HEK293T (cell line): ENCODE results near the gene SYNM.

Source experiments
- BHLHE40 ChIP-seq: fragments of 450-650 bp; IDR thresholded peaks from 2 replicates; pipeline ENCODE4 v1.6.1; 2016; ENCODE audit warnings: mild to moderate bottlenecking, moderate library complexity, borderline replicate concordance
- CTBP1 ChIP-seq: fragments of 450-650 bp; IDR thresholded peaks from 2 replicates; pipeline ENCODE4 v1.6.1; 2016; ENCODE audit warnings: borderline replicate concordance
- FOXM1 ChIP-seq: fragments of 450-650 bp; IDR thresholded peaks from 2 replicates; pipeline ENCODE4 v1.6.1; 2017; ENCODE audit warnings: mild to moderate bottlenecking, borderline replicate concordance
- HDGF ChIP-seq: fragments of 450-650 bp; IDR thresholded peaks from 2 replicates; pipeline ENCODE4 v1.6.1; 2017; ENCODE audit warnings: antibody characterized with exemption, borderline replicate concordance
- NFRKB ChIP-seq: fragments of 450-650 bp; IDR thresholded peaks from 2 replicates; pipeline ENCODE4 v1.6.1; 2016; ENCODE audit warnings: mild to moderate bottlenecking, moderate library complexity
- SP1 ChIP-seq: fragments of 450-650 bp; IDR thresholded peaks from 2 replicates; pipeline ENCODE4 v1.6.1; 2017
- SUZ12 ChIP-seq: fragments of 450-650 bp; IDR thresholded peaks from 2 replicates; pipeline ENCODE4 v1.6.1; 2016; ENCODE audit warnings: mild to moderate bottlenecking
- TARDBP ChIP-seq: fragments of 450-650 bp; IDR thresholded peaks from 2 replicates; pipeline ENCODE4 v1.6.1; 2016
- ZNF384 ChIP-seq: fragments of 450-650 bp; IDR thresholded peaks from 2 replicates; pipeline ENCODE4 v1.6.1; 2016

DNA sequence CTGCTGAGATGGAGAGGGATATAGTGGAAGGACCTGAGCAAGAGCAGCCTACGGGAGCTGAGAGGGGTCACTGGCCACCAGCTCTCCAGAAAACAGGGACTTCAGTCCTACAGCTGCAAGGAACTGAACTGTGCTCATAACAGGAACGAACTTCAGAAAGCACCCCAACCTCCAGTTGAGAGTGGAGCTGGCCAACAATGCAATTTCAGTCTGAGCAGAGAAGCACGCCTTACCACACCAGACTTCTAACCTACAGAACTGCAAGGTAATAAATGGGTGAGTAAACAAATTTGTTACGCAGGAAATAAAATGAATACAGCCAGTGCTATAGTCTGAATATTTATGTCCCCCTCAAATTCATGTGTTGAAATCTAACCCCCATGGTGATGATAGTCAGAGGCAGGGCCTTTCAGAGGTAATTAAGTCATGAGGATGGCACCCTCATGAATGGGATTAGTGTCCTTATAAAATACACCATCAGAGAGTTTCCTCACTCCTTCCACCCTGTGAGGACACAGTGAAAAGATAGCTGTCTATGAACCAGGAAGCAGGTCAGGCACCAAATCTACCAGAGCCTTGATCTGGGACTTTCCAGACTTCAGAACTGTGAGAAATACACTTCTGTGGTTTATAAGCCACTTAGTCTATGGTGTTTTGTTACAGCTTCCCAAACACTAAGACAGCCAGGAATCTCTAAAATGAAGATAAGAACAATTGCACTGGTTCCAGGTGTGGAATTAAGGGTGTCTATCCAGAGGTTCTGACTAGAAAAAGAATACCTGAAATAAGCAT lies 58.6 kb downstream of the SYNM start:
- TF ChIP-seq BHLHE40, result no peak
- TF ChIP-seq HDGF, result no peak
- TF ChIP-seq SUZ12, result no peak
- no peak for TF ChIP-seq FOXM1
- TF ChIP-seq SP1, result no peak
- TF ChIP-seq NFRKB, result no peak
- TF ChIP-seq TARDBP, result no peak
- TF ChIP-seq ZNF384, result no peak
- TF ChIP-seq CTBP1, result no peak
